HG02885 (cell line): ENCODE results near the gene CDH22.

Experiments
- ATAC-seq: cut with Tn5 transposase; IDR thresholded peaks from one replicate; pipeline ENCODE4 v1.9.1; 2021; ENCODE audit warnings: mild to moderate bottlenecking; ENCODE audit not compliant: unreplicated experiment, poor library complexity

CDH22 gene

GRCh38 chr20:46272389-46273047 lies 35.8 kb downstream of the CDH22 start:
- no peak for ATAC-seq

- no peak for ATAC-seq
These were observed 37.1 kb downstream of the CDH22 start for GRCh38 chr20:46270977-46271744.

- ATAC-seq = no peak
These were observed 38.9 kb downstream of the CDH22 start for GRCh38 chr20:46269372-46269771.

- ATAC-seq = no peak
These were observed 39.6 kb downstream of the CDH22 start for GRCh38 chr20:46268662-46269061.

- ATAC-seq = no peak
These were observed 40.1 kb downstream of the CDH22 start for GRCh38 chr20:46268131-46268614.

- ATAC-seq = no peak
These were observed 40.9 kb downstream of the CDH22 start for GRCh38 chr20:46267108-46268105.

- ATAC-seq = no peak
These were observed 42.8 kb downstream of the CDH22 start for GRCh38 chr20:46265539-46265938.

- ATAC-seq = no peak
These were observed 43.7 kb downstream of the CDH22 start for GRCh38 chr20:46264391-46265266.

- ATAC-seq = no peak
These were observed 46.6 kb downstream of the CDH22 start for GRCh38 chr20:46261456-46262253.

GRCh38 chr20:46260936-46261454 lies 47.3 kb downstream of the CDH22 start:
- ATAC-seq = no peak

- ATAC-seq = no peak
These were observed 47.8 kb downstream of the CDH22 start for GRCh38 chr20:46260480-46260879.

- no peak for ATAC-seq
These were observed 48.9 kb downstream of the CDH22 start for GRCh38 chr20:46259260-46259859.

- ATAC-seq = no peak
These were observed 50.4 kb downstream of the CDH22 start for GRCh38 chr20:46257887-46258286.

- ATAC-seq = no peak
These were observed 52.0 kb downstream of the CDH22 start for GRCh38 chr20:46256293-46256692.

GRCh38 chr20:46255440-46256104 lies 52.7 kb downstream of the CDH22 start:
- no peak for ATAC-seq

GRCh38 chr20:46253391-46253790 lies 54.9 kb downstream of the CDH22 start:
- ATAC-seq = no peak

GRCh38 chr20:46252352-46253091 lies 55.8 kb downstream of the CDH22 start:
- ATAC-seq = no peak
